ENCODE results near the gene LITAFD.
"Not testable (repeated sequence)": the region's sequence is repeated elsewhere in the genome, so short reads cannot be mapped to it uniquely, and the experiment has no call there.

The LITAFD gene

DNA sequence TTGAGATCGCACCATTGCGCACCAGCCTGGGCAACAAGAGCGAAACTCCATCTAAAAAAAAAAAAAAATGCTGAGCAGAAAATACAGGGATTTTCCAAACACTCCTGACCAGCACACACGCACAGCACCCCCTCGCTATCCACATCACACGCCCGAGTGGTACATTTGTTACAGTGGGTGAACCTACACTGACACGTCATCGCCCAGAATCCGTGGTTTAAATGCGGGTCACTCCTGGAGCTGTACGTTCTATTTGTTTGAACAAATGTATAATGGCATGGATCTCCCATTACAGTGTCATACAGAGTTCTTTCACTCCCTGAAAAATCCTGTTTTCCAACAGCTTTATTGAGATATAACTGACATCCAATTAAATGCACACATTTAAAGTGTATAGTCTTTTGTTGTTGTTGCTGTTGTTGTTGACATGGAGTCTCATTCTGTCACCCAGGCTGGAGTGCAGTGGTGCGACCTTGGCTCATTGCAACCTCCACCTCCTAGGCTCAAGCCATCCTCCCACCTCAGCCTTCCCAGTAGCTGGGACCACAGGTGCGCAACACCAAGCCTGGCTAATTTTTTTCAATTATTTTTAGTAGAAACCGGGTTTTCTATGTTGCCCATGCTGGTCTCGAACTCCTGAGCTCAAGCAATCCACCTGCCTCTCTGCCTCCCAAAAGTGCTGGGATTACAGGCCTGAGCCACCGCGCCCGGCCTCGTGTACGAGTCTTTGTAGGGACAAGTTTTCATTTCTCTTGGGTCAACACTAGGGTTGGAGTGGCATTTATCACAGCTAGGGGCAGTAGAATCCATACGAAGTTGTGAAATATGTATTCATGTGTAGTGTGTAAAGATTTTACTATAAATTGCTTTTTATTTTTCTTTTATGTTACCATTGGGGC is 8.9 kb upstream of the LITAFD start:
- no peak for DNase-seq (ENCODE audit: low read depth, low spot score)

DNA sequence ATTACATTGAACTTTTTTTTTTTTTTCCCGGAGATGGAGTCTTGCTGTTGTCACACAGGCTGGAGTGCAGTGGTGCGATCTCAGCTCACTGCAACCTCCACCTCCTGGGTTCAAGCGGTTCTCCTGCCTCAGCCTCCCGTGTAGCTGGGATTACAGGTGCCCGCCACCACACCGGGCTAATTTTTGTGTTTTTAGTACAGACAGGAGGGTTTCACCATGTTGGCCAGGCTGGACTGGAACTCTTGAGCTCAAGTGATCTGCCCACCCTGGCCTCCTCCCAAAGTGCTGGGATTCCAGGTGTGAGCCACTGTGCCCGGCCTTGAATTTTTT is 8.3 kb upstream of the LITAFD start:
- DNase-seq (ENCODE audit: low read depth, low spot score) = not testable (repeated sequence)

DNA sequence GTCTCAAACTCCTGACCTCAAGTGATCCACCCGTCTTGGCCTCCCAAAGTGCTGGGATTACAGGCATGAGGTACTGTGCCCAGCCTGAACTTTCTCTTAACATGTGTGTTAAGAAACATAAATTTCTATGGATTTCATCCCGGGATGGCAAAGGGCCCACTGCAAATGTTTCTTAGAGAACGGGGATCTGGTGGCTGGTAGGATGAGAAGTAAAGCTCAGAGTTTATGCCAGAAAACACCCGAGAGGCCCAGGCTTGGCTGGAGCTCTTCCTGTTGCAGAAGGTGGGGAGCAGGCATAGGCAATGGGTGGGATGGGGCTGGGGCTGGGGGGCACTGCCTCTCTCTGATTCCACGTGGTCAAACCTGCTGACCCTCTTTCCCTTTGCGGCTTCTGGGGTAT is 7.8 kb upstream of the LITAFD start:
- no peak for DNase-seq (ENCODE audit: low read depth, low spot score)

DNA sequence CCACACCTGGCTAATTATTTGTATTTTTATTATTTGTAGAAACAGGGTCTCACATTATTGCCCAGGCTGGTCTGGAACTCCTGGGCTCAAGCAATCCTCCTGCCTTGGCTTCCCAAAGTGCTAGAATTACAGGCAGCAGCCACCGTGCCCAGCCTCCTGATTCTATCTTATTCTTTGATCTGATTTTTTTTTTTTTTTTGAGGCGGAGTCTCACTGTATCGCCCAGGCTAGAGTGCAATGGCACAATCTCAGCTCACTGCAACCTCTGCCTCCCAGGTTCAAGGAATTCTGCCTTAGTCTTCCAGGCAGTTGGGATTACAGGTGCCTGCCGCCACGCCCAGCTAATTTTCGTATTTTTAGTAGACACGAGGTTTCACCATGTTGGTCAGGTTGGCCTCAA is 6.8 kb upstream of the LITAFD start:
- not testable (repeated sequence) for DNase-seq (ENCODE audit: low read depth, low spot score)

DNA sequence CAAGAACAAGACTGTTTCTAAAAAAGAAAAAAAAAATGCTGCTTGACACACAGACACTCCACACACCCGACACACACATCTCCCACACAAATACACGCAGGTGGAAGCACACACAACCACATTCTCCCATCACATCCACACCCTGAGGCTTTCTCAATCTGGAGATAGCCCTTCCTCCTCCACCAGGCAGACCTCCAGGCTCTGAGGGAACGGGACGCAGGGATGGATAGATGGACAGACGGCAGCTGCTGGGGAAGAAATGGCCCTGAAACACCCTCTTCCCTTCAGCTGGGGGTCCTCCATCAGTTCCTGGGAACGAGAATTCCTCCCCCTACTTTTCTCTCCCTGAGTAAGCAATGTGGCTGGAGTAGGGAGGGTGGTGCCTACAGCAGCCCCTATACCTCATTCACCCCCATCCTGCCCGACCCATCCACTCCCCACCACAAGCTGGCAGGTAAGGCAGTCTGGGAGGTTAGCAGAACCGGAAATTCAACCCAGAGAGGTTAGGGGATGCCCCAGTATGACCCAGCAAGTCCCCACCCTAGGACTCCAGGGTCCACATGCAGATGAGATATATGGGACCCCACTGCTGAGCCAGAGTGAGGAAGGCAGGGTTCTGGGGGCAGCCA is 4.1 kb upstream of the LITAFD start:
- DNase-seq (ENCODE audit: low read depth, low spot score) = no peak

DNA sequence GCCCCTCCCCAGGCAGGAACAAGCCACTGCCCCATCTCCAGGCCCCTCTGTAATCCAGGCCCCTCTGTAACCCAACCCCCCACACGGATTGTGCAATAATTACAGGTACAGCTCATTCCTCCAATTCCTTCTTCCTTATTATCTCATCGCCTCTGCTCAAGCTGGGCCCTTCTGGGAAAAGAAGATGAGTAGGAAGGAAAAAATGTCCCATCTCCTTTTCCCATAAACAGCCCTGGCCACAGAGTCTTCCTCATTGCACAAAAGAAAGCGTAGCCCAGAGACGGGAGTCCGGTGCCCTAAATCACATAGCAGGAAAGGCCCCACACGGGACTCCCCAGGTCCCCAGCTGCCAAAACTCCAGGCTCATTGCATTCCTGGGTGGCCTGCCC is 3.6 kb upstream of the LITAFD start:
- DNase-seq (ENCODE audit: low read depth, low spot score) = no peak

DNA sequence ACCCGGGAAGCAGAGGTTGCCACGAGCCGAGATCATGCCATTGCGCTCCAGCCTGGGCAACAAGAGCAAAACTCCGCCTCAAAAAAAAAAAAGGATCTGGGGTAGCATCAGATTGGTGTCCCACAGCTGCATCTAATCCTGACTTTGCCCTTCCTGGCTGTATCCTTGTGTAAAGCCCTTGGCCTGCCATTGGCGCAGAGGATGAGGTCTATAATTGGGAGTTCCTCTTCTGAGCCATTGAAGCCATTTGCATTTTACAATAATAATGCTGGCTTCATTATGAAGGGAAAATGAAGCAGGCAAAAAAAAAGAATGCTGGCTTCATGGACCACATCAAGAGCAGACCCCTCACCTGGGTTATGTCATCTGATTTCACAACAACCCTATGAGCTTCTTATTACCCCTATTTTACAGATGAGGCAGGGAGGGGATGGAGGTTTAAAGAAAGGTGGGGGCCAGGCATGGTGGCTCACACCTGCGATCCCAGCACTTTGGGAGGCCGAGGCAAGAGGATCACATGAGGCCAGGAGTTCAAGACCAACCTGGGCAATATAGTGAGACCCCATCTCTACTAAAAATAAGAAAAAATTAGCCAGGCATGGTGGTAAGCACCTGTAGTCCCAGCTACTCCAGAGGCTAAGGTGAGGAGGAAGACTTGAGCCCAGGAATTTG is 1.2 kb upstream of the LITAFD start:
- DNase-seq (ENCODE audit: low read depth, low spot score) = no peak

DNA sequence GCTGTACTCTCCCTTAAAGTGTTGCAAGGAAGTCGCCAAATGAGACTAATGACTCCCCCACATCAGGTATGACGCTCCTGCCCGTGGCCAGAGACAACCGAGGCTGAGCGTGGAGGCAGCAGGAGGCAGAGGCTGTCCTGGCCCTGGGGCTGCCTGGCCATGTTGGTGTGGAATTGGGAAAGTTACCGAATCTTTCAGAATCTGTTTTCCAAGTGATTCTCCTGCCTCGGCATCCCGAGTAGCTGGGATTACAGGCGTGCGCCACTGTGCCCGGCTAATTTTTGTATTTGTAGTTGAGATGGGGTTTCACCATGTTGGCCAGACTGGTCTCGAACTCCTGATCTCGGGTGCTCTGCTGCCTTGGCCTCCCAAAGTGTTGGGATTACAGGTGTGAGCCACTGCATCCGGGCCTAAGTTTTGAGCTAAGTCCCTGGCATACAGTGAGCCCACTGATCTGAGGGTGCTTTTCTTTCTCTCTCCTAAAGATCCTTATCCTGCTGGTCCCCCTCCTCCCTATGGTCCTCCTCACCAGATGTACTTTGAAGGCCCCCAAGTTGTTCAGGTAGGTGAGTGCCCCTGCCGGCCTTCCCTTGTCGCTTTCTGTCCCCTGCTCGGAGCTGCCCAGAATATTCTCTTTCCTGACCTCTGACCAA is 700 bp downstream of the LITAFD start:
- DNase-seq (ENCODE audit: low read depth, low spot score) = no peak

DNA sequence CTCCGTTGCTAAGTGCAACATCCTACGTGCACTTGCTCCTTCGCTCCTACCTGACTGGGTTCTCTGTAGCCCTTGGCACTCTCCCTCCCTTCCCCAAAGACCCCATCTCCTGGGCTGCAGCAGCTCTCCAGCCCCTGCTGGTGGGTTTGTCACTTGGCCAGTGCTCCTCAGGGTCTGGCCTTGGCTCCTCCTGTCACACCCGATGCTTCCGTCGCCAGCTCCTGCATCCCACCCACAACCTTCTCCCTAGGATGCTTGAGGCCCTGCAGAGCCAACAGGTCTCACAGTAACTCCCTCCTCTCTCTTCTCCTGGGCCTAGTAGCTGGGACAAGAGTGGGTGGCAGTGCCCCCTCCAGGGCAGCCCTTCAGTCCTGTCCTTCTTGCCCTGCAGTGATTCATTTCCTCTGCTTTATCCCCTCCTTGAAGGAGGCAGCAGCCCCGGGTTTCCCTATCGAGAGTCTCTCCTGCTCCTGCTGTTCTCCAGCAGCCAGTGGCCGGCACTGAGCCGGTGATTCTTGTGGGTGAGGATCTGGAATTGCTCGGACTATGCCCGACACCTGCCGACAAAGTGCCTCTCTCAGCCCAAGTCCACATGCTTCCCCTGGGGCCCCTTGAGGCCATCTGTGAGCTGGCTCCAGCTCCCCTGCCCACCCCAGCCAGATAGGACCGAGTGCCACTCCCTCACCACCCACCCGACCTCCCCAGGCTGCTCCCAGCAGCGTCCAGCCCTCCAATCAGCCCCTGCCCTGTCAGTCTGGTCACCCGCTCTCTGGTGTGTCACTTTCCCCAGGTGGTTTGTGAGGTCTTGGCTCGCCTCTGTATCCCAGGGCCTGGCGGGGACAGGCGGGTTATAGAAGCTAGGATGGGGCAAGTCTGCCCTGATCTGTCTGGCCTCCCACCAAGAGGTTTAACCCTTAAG is 3.8 kb downstream of the LITAFD start:
- no peak for DNase-seq (ENCODE audit: low read depth, low spot score)

DNA sequence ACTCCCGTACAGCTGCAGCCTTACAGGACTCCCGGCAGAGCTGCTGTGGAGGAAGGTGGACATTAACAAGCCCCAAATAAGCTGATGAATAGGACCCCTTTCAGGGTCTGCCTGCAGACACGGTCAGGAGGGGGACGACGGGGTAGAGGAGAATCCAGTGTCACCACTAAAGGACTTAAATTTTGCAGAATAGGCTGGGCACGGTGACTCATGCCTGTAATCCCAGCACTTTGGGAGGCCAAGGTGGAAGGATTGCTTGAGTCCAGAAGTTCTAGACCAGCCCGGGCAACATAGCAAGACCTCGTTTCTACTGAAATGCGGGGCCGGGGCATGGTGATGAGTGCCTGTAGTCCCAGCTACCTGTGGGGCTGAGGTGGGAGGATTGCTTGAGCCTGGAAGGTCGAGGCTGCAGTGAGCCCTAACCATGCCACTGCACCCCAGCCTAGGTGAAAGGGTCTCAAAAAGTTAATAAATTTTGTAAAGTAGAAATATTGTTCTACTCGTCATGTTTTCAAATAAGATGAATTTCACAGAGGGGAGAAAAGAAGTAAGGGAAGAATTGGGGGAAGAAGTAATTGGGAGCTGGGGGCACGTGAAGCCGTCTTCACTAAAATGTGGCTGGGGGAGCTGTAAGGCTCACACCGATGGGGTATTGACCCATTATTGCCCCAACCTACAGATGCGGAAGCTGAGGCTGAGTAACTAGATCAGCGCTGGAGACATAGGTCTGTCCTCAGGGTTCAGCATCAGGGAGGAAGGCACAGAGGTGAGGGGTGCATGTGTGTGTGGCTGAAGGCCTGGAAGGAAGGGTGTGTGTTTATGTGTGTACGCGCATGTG is 4.7 kb downstream of the LITAFD start:
- no peak for DNase-seq (ENCODE audit: low read depth, low spot score)

DNA sequence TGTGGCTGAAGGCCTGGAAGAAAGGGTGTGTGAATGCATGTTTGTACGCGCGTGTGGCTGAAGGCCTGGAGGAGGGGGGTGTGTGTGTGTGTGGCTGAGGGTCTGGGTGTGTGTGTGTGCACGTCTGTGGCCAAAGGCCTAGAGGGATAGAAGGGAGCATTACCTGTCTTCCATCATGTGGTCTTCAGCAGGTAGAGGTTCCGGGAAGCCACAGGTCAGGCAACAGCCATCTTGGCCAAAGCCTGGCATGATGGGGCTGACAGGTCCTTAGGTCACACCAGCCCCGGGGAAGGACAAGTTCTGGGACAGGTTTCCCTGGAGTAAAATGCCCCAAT is 5.2 kb downstream of the LITAFD start:
- no peak for DNase-seq (ENCODE audit: low read depth, low spot score)

DNA sequence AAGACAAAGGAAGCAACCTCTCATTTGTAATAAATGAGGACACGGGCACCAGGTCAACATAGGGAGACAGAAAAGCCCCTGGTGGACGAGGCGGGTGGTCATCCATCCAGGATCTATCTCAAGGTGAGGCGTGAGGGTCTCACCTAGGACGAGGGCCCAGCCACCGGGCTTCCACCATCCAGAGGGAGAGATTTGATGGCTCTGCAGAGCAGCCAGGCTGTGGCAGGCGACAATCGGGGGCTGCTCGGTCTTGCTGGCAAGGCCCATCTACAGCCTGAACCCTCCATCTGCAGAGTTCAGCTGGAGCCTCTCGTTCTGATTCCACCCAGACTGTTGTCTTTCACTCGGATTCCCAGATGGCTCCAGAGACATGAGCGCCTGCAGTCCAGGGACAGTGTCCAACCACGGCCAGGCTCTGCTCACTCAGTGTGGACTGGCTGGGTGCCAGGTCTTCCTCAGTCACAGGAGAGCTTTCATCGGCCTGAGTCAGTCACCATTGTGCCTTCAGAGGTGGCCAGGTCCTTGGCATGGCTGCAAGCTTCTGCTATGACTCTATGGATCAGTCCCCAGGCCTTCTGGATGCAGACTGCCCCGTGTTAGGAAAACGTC is 5.9 kb downstream of the LITAFD start:
- DNase-seq (ENCODE audit: low read depth, low spot score) = no peak

DNA sequence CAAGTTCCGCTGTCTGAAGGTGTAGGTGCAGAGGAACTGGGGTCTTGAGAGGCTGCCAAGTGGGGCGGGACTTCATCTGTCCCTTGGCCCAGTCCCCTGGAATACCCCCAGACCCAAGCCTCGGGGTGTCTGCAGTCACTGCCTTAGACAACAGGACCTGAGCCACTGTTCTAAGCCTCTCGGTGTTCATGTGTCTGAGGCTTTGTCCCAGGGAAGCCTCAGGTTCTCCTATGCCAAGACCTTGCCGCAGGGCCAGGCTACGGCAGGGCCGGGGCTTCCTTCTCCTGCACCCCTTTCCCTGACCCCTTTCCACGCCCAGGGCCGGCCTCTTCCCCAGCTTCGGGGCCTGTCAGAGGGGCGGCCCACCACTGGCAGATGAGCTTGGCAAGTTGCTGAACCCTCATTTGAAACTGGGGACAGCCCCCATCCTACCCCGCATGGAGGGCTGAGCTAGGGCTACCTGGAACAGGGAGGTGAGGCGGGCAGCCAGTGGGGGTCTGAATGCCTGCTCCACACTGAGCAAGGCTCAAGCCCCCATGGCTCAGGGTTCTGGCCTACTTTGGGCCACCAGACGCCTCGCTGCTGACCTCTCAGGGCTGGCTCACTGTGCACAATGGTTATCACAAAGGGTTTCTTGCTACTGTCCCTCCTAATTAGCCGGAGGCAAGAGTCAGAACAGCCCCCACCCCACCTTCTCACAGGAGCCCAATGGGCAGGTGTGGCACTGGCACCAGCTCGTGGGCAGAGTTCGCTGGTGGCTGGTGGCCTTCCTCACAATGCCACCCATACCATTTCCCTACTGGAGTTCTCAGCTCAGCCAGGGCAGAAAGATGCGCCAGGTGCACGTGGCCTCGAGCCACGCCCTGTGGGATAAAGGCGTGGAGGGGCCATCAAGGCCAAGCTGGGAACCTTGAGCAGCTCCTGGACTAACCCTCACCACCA is 7.1 kb downstream of the LITAFD start:
- no peak for DNase-seq (ENCODE audit: low read depth, low spot score)

DNA sequence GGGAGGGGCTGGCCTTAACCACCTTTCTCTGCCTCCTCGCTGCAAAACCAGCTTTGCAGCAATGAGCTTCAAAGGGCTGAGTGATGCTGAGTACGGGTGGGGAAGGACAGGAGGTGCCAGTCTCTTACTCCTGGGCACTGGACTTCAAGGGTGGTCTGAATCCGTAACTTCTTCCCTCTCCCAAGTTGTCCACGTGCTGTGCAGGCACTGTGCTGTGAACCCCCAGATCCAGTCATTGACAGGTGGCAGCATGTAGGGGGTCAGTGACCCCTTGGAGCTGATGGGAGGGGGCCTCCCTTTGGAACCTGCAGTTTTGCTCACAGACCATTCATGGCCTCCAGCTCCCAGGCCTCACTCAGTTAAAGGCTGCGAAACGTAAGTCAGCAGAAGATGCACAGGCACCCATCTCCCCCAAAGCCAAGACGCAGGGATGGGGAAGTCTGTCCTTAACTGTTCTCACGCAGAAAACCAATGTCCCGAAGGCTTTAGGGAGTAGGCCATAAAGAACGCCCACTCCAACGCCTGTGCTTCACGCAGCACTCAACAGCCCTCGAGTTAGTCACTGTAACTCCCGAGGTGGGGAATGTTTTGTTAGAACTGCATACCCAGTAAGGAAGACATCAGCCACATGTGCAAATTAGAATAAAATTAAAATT is 7.9 kb downstream of the LITAFD start:
- no peak for DNase-seq (ENCODE audit: low read depth, low spot score)

DNA sequence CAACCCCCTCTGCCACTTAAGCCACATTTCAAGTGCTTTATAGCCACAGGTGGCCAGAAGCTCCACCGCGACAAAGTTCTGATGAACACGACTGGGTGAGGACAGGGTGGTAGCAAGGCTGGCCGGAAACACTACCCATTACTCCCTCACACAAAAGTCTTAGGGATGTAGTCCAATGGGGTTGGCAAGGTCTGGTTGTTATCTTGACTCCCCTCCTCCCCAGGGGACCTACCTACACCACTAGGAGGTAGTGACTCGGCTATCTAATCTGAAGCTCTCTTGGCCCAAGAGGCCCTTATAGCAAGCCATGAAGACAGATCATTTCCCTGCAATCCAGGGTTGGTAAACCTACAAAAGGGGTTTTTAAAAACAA is 8.4 kb downstream of the LITAFD start:
- DNase-seq (ENCODE audit: low read depth, low spot score) = no peak

DNA sequence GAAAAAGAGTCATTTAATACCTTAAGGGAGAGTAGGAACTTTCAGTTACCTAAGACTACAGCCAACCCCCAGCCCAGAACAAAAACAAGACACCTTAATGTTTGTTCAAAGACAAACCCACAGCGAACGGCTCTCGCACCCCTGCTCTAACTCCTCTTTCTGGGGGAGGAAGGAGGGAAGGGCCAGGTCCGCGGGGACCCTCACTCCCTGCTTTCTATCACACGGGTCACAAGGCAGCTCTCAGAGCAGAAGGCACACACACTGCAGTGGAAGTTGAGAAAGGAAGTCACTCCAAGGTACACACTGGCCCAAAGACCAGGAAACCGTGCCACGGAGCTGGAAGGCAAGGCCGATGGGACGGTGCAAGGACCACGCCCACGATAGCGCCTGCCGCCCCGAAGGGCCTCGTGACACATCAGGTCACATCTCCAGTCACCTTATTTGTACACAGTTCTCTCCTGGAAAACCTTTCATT is 10.0 kb downstream of the LITAFD start:
- DNase-seq (ENCODE audit: low read depth, low spot score) = no peak

DNA sequence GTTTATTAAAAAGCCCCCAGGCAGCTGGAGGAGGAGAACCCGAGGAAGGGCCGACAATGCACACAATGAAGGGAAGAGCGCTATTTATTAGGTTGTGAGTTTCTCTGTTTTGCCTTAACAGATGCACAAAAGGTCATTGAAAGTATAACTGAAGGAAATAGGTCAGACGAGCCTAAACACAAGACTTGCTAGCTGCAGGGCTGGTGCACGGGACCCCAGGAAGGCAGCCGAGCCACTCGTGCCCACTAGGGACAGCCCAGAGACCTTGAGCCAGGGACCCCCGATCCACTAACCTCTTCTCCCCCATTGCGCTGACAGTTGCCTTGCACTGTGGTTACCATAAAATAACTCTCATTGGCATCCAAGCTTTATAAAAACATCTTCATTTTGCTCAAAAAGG is 11.3 kb downstream of the LITAFD start:
- DNase-seq (ENCODE audit: low read depth, low spot score) = no peak

DNA sequence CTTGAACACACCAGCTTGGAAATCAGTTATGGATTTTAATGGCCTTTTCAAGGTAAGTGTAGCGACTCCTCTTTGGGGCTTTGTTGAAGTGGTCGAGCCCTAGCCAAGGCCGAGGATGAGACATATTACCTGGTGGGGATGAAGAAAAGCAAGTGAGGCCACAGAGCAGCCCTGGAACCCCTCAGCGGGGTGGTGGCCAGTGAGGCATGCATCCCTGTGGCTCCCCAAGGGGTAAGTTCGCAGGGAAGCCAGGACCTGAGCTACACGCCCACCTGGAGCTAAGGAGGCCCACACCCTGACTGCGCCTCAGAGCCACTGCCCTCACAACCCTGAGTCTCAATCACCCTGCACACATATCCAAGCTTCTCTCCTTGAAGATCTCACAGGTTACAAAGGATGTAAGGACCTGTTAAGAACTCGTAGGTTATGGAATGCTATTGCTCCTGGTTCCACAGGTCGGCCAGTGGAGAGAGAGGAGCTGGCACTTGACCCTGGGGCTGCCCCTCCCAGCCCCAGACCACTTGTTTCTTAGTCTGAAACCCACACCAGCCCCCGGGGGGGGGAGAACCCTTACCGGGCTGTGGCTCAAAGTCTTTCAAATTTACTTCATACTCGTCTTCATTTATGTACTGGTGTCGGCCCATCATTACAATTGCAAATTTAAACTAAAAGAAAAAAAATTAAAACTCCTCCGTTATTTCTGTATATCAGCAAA is 12.0 kb downstream of the LITAFD start:
- DNase-seq (ENCODE audit: low read depth, low spot score) = no peak
